HEK293T (cell line): ENCODE data around the gene HOXD1.

Experiments
- CTCF ChIA-PET: fragments of 350-600 bp; formaldehyde crosslinking; extraction: SDS; loops from one replicate; lab custom pipeline; 2021; ENCODE audit warnings: antibody characterized with exemption, inconsistent platforms; lab: Yijun Ruan, JAX
- POLR2A ChIA-PET: fragments of 350-600 bp; formaldehyde crosslinking; extraction: SDS; loops from one replicate; lab custom pipeline; 2020; ENCODE audit warnings: antibody characterized with exemption, inconsistent platforms; lab: Yijun Ruan, JAX
- DNase-seq: peaks from one replicate; pipeline ENCODE4 v3.0.0; 2012; ENCODE audit warnings: mixed read lengths; ENCODE audit errors: extremely low spot score
- ARNT ChIP-seq: fragments of 450-650 bp; IDR thresholded peaks from 2 replicates; pipeline ENCODE4 v1.6.1; 2017; ENCODE audit warnings: mild to moderate bottlenecking
- BHLHE40 ChIP-seq: fragments of 450-650 bp; IDR thresholded peaks from 2 replicates; pipeline ENCODE4 v1.6.1; 2016; ENCODE audit warnings: mild to moderate bottlenecking, moderate library complexity, borderline replicate concordance
- CTBP1 ChIP-seq: fragments of 450-650 bp; IDR thresholded peaks from 2 replicates; pipeline ENCODE4 v1.6.1; 2016; ENCODE audit warnings: borderline replicate concordance
- ELF4 ChIP-seq: fragments of 450-650 bp; IDR thresholded peaks from 2 replicates; pipeline ENCODE4 v1.6.1; 2017; ENCODE audit warnings: antibody characterized with exemption
- FOXA1 ChIP-seq: fragments of 450-650 bp; IDR thresholded peaks from 2 replicates; pipeline ENCODE4 v1.6.1; 2016; ENCODE audit warnings: mild to moderate bottlenecking
- FOXK2 ChIP-seq: fragments of 450-650 bp; IDR thresholded peaks from 2 replicates; pipeline ENCODE4 v1.6.1; 2016; ENCODE audit warnings: mild to moderate bottlenecking
- FOXM1 ChIP-seq: fragments of 450-650 bp; IDR thresholded peaks from 2 replicates; pipeline ENCODE4 v1.6.1; 2017; ENCODE audit warnings: mild to moderate bottlenecking, borderline replicate concordance
- HDGF ChIP-seq: fragments of 450-650 bp; IDR thresholded peaks from 2 replicates; pipeline ENCODE4 v1.6.1; 2017; ENCODE audit warnings: antibody characterized with exemption, borderline replicate concordance
- L3MBTL2 ChIP-seq: fragments of 450-650 bp; conservative IDR thresholded peaks from 2 replicates; pipeline ENCODE4 v1.6.1; 2016; ENCODE audit warnings: mild to moderate bottlenecking
- LEF1 ChIP-seq: fragments of 450-650 bp; IDR thresholded peaks from 2 replicates; pipeline ENCODE4 v1.6.1; 2017; ENCODE audit warnings: mild to moderate bottlenecking, borderline replicate concordance
- NFRKB ChIP-seq: fragments of 450-650 bp; IDR thresholded peaks from 2 replicates; pipeline ENCODE4 v1.6.1; 2016; ENCODE audit warnings: mild to moderate bottlenecking, moderate library complexity
- PKNOX1 ChIP-seq: fragments of 450-650 bp; IDR thresholded peaks from 2 replicates; pipeline ENCODE4 v1.6.1; 2016
- SP1 ChIP-seq: fragments of 450-650 bp; IDR thresholded peaks from 2 replicates; pipeline ENCODE4 v1.6.1; 2017
- SUZ12 ChIP-seq: fragments of 450-650 bp; IDR thresholded peaks from 2 replicates; pipeline ENCODE4 v1.6.1; 2016; ENCODE audit warnings: mild to moderate bottlenecking
- TARDBP ChIP-seq: fragments of 450-650 bp; IDR thresholded peaks from 2 replicates; pipeline ENCODE4 v1.6.1; 2016
- ZNF384 ChIP-seq: fragments of 450-650 bp; IDR thresholded peaks from 2 replicates; pipeline ENCODE4 v1.6.1; 2016

The HOXD1 gene

DNA sequence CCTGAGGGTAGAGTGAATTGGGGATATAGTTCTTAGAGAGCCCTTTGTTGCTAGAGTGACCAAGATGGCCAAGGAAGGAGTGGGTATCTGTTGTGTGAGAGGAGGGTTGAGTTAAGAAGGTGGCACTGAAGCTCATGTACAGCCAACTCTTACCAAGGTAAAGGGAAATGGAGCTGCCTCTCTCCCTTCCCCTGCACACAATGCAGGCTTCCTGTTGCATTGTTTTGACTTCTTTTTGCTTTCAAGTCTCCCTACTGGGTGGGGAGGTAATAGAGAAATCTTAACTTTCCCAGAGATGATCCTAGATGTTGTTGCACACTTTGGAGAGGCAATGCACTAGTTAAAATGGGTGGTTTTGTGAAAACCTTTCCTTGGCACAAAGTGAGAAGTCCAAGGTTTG is 23.8 kb downstream of the HOXD1 start:
- TF ChIP-seq ZNF384 (no peak), TARDBP (no peak), LEF1 (no peak), ARNT (no peak), PKNOX1 (no peak), ELF4 (no peak), BHLHE40 (no peak), FOXA1 (no peak), L3MBTL2 (no peak), SP1 (no peak), SUZ12 (no peak), NFRKB (no peak), HDGF (no peak)
- POLR2A ChIA-PET, result no interaction called here
- no peak for DNase-seq
- CTCF ChIA-PET, result no interaction called here

GRCh38 chr2:176213406-176213805 is 24.9 kb downstream of the HOXD1 start:
- ChIA-PET CTCF (no interaction called here), POLR2A (no interaction called here)

GRCh38 chr2:176227874-176228273 is 39.4 kb downstream of the HOXD1 start:
- CTCF ChIA-PET, result no interaction called here
- DNase-seq, result no peak
- TF ChIP-seq SP1, result no peak
- no peak for TF ChIP-seq HDGF
- no peak for TF ChIP-seq ELF4
- TF ChIP-seq ARNT, result no peak
- TF ChIP-seq BHLHE40, result no peak
- no peak for TF ChIP-seq SUZ12
- no peak for TF ChIP-seq NFRKB
- no peak for TF ChIP-seq FOXA1
- no peak for TF ChIP-seq PKNOX1
- POLR2A ChIA-PET, result no interaction called here

More at GRCh38 chr2:176213406-176213805, 24.9 kb downstream of the HOXD1 start:
- TF ChIP-seq NFRKB (no peak), PKNOX1 (no peak), LEF1 (no peak), ZNF384 (no peak), FOXK2 (no peak), SP1 (no peak), CTBP1 (no peak), L3MBTL2 (no peak), HDGF (no peak), SUZ12 (no peak), TARDBP (no peak)
- DNase-seq, result no peak

DNA sequence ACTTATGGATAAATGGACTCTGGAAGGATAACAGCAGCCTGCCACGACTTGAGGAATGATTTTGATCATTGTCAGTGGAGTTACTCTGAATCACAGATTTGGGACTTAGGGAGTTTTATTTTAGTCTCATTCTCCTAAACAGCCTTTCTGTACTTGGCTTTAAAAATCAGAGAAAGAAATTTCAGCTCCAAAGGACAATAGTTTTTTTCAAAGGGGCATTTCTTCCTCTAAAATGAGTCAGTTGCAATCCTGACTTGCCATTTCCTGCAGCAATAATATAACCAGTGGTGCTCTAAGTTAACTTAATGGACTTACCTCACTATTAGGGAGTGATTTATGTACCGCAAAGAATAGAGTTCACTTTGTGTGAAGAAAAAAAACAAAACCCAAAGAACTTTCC is 45.7 kb downstream of the HOXD1 start:
- POLR2A ChIA-PET, result no interaction called here
- no peak for DNase-seq
- CTCF ChIA-PET, result no interaction called here
- TF ChIP-seq CTBP1 (no peak), ARNT (no peak), LEF1 (no peak), NFRKB (no peak), SP1 (no peak), L3MBTL2 (no peak)

DNA sequence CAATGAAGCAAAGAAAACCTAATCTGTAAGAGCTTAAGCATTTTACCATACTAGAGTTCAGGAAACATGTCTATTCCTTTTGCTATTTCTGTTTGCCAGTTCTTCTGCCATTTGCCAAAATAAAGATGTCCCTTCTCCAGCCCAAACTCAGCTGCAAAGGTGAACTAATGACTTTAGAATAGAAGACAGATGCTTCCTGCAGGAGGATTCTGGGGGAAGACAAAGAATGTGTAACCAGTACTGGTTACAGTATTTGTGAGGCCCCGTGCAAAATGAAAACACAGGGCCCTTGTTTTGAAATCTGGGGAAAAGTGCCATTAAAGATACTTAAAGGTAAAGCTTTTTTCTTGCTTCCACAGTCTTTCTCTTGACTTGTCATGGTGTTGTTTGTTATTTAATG is 46.5 kb downstream of the HOXD1 start:
- ChIA-PET CTCF (no interaction called here), POLR2A (no interaction called here)
- TF ChIP-seq SUZ12 (no peak), L3MBTL2 (no peak), HDGF (no peak), LEF1 (no peak), ELF4 (no peak), FOXK2 (no peak), FOXM1 (no peak), NFRKB (no peak), BHLHE40 (no peak)
- DNase-seq, result no peak

DNA sequence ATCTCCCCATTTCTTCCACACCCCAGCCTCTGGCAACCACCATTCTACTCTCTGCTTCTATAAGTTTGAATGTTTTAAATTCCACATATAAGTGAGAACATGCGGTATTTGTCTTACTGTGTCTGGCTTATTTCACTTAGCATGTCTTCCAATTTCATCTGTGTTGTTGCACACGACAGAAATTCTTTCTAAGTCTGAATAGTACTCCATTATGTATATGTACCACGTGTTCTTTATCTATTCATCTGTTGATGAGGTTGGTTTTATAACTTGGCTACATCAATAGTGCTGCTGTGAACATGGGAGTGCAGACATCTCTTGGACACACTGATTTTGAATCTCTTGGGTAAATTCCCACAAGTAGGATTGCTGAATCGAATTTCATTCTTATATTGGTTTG is 49.0 kb downstream of the HOXD1 start:
- no peak for TF ChIP-seq PKNOX1
- no peak for TF ChIP-seq L3MBTL2
- TF ChIP-seq SP1, result no peak
- TF ChIP-seq NFRKB, result no peak
- no peak for TF ChIP-seq FOXA1
- TF ChIP-seq LEF1, result no peak
- TF ChIP-seq FOXM1, result no peak
- no peak for TF ChIP-seq SUZ12
- no peak for TF ChIP-seq ELF4
- TF ChIP-seq CTBP1, result no peak
- CTCF ChIA-PET, result no interaction called here
- DNase-seq, result no peak
- POLR2A ChIA-PET, result no interaction called here
